Measurements from ENCODE around the gene SLC34A3. TPM values are rescaled to one million over a fixed set of nuclear protein-coding genes. Genes with fewer than 3 reads are reported as not detected.
A peak's percentile ranks its signal among the peaks of the same experiment; 100 is the strongest.

Gene SLC34A3
- total RNA-seq, 1 donor, result not detected

DNA sequence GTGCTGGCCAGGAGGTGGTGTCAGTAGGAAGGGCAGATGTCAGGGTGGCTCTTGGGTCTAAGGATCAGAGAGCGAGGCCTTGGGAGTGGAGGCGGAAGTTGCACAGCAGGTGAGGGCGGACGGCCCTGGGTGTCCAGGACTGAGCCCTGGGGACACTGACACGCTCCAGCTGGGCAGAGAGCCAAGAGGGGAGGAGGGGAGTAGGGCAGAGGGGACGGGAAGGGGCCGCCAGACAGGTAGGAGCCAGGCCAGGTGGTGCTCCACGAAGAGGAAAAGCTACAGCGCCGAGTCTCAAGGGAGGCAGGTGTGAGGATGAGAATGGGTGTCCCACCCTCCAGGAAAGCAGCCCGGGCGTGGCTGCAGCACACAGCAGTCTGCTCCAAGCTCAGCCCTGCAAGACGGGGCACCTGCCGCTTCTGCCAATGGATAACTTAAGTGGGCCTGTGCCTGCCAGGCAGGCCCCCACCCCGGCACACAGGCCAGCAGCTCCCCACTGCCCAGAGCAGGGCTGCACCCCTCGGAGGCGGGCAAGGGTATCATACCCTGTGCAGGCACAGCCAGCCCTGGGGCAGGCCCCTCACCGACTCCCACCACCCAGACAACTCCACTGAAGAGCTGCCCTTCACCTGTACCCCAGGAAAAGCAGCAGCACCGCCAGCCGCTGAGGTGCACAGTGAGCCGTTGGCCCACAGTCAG, 35.0 kb upstream of the SLC34A3 start:
- Histone ChIP-seq H3K9me3 (ENCODE audit: low read depth, low read length) (no peaks in the 10 kb centered on the region), H3K4me2 (ENCODE audit: insufficient read depth, low read length) (no peak overlapping the region), H4K20me1 (ENCODE audit: insufficient read depth, low read length) (peaks cover 34% of the 10 kb centered on the region), H3K36me3 (ENCODE audit: insufficient read depth, low read length) (peaks cover 9% of the 10 kb centered on the region), H2AFZ (ENCODE audit: low read length) (no peak overlapping the region), H3K4me3 (ENCODE audit: insufficient read depth, low read length) (no peak overlapping the region), H3K27me3 (ENCODE audit: insufficient read depth, low read length) (no peaks in the 10 kb centered on the region), H3K79me2 (ENCODE audit: insufficient read depth, low read length) (peaks cover 78% of the 10 kb centered on the region), H3K27ac (ENCODE audit: low read depth, low read length) (no peak overlapping the region), H3K4me1 (ENCODE audit: insufficient read depth, low read length) (peaks cover 14% of the 10 kb centered on the region)
- DNase-seq (ENCODE audit: insufficient read length, low spot score, missing footprints), result no peak
- TF ChIP-seq, protein P1, sequence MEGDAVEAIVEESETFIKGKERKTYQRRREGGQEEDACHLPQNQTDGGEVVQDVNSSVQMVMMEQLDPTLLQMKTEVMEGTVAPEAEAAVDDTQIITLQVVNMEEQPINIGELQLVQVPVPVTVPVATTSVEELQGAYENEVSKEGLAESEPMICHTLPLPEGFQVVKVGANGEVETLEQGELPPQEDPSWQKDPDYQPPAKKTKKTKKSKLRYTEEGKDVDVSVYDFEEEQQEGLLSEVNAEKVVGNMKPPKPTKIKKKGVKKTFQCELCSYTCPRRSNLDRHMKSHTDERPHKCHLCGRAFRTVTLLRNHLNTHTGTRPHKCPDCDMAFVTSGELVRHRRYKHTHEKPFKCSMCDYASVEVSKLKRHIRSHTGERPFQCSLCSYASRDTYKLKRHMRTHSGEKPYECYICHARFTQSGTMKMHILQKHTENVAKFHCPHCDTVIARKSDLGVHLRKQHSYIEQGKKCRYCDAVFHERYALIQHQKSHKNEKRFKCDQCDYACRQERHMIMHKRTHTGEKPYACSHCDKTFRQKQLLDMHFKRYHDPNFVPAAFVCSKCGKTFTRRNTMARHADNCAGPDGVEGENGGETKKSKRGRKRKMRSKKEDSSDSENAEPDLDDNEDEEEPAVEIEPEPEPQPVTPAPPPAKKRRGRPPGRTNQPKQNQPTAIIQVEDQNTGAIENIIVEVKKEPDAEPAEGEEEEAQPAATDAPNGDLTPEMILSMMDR (IDR thresholded peaks at IDR 0.05; ENCODE audit: extremely low read depth, low read depth, low read length), result no peak

DNA sequence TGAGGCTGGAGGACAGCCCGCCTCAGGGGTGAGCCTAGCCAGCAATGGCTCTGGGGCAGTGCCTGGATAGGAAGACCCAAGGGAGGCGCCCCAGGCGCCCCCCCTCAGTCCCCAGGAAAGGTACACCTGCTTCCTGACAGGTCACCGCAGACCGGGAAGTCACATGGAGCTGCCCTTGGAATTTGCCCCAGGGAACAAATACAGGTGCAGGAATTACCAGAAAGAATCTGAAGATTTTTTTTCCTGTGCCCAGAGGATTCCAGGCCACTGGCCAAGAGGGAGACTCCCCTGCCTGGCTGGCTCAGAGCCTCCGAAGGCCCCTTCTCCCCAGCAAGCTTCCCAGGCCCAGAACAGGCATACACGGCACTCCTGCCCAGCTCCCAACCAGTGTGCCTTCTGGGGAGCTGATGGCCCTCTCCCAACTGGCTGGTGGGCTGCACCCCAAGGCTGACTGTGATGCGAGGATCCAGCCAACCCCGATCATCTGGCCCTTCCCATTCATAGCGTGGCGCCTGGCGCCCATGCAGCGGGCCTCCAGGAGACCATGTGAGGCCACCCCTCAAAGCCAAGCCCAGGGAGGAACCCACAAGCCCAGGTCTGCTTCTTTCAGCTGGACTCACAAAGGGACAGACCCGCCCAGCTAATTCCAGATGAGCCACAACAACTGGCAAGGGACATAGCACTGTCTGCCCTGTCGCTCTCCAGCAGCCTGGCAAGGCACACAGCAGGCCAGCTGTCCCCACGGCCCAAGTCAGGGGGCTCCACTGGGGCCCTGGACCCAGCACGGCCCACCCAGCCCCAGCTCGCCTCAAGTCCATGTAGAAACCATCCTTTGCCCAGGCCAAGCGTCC, 32.4 kb upstream of the SLC34A3 start:
- H3K36me3 ChIP-seq (ENCODE audit: insufficient read depth, low read length), result no peaks in the 10 kb centered on the region
- H3K27me3 ChIP-seq (ENCODE audit: insufficient read depth, low read length), result no peaks in the 10 kb centered on the region
- DNase-seq (ENCODE audit: insufficient read length, low spot score, missing footprints), result no peak
- H3K4me2 ChIP-seq (ENCODE audit: insufficient read depth, low read length), result peak overlapping the region; percentile 76
- TF ChIP-seq, protein P1 (IDR thresholded peaks at IDR 0.05; ENCODE audit: extremely low read depth, low read depth, low read length), result no peak
- H3K4me3 ChIP-seq (ENCODE audit: insufficient read depth, low read length), result peak overlapping the region; percentile 70
- H4K20me1 ChIP-seq (ENCODE audit: insufficient read depth, low read length), result peaks cover 31% of the 10 kb centered on the region
- H3K79me2 ChIP-seq (ENCODE audit: insufficient read depth, low read length), result peaks cover 78% of the 10 kb centered on the region
- no peaks in the 10 kb centered on the region for H3K9me3 ChIP-seq (ENCODE audit: low read depth, low read length)
- no peak overlapping the region for H3K27ac ChIP-seq (ENCODE audit: low read depth, low read length)
- peaks cover 22% of the 10 kb centered on the region for H3K4me1 ChIP-seq (ENCODE audit: insufficient read depth, low read length)
- H2AFZ ChIP-seq (ENCODE audit: low read length), result no peak overlapping the region

DNA sequence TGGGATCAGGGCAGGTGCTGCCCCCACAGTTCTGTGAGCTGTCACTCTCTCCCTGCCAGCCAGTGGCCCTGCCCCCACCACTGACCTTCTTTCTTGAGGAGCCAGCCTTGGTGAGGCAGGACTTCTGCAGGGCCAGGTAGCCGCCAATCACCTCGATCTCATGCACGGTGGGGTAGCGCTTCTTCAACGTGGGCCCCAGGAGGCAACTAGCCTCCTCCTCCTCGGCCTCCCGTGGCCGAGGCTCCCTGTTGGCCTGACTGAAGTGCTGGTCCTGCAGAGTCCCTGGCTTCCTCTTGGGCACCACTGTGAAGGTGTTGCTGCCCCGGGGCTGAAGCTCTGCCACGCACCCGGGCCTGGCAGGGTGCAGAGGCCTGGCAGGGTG, 31.8 kb upstream of the SLC34A3 start:
- H4K20me1 ChIP-seq (ENCODE audit: insufficient read depth, low read length), result peaks cover 26% of the 10 kb centered on the region

More for the DNA sequence above, 31.8 kb upstream of the SLC34A3 start:
- DNase-seq (ENCODE audit: insufficient read length, low spot score, missing footprints), result no peak
- Histone ChIP-seq H3K79me2 (ENCODE audit: insufficient read depth, low read length) (peaks cover 78% of the 10 kb centered on the region), H3K4me1 (ENCODE audit: insufficient read depth, low read length) (peaks cover 23% of the 10 kb centered on the region), H3K9me3 (ENCODE audit: low read depth, low read length) (no peaks in the 10 kb centered on the region), H3K4me2 (ENCODE audit: insufficient read depth, low read length) (peak overlapping the region; percentile 76), H2AFZ (ENCODE audit: low read length) (no peak overlapping the region), H3K36me3 (ENCODE audit: insufficient read depth, low read length) (no peaks in the 10 kb centered on the region), H3K4me3 (ENCODE audit: insufficient read depth, low read length) (peak overlapping the region; percentile 70), H3K27me3 (ENCODE audit: insufficient read depth, low read length) (no peaks in the 10 kb centered on the region), H3K27ac (ENCODE audit: low read depth, low read length) (no peak overlapping the region)
- TF ChIP-seq, protein P1 (IDR thresholded peaks at IDR 0.05; ENCODE audit: extremely low read depth, low read depth, low read length), result no peak
